HepG2 (cell line): ENCODE measurements around the gene PTPRD. TPM values are rescaled to one million over a fixed set of nuclear protein-coding genes. Genes with fewer than 3 reads are reported as not detected.

Source experiments
- ATAC-seq: fragments of 200-7000 bp; cut with Tn5 transposase; 3 replicates; pipeline ENCODE4 v1.9.1; 2020; ENCODE audit warnings: mild to moderate bottlenecking, moderate library complexity
- BruUV-seq: library from RNA; stranded (reverse); fragments of 400-500 nt; replicated peaks from 2 replicates; lab custom pipeline; 2021; lab: Mats Ljungman, UMichigan
- CTCF ChIA-PET: fragments of 300-600 bp; formaldehyde crosslinking; extraction: SDS; loops from one replicate; lab custom pipeline; 2021; ENCODE audit warnings: low total read pairs, inconsistent platforms, low intra/inter-chr PET ratio; lab: Yijun Ruan, JAX
- POLR2A ChIA-PET: fragments of 350-600 bp; sonication (Branson Sonifier 250); formaldehyde crosslinking; loops from one replicate; lab custom pipeline; 2020; ENCODE audit warnings: antibody characterized with exemption, inconsistent platforms; lab: Yijun Ruan, JAX
- DNase-seq: peaks from one replicate; pipeline ENCODE4 v3.0.0-alpha.2; 2015; ENCODE audit warnings: low spot score
- FAIRE-seq: peaks from 3 replicates; lab custom pipeline; 2011; peaks lifted over from hg19 to GRCh38; lab: Jason Lieb, UNC
- H2AFZ ChIP-seq: one replicate; pipeline ENCODE4 v1.6.1; 2011; ENCODE audit warnings: low read length, inconsistent platforms
- H3K27ac ChIP-seq: fragments of 300-600 bp; 3 replicates; pipeline ENCODE4 v1.8.0; 2011; ENCODE audit warnings: mixed run types, mild to moderate bottlenecking, mixed read lengths, low read length, inconsistent platforms; ENCODE audit not compliant: insufficient read depth; ENCODE audit errors: extremely low read length
- H3K27me3 ChIP-seq, 2 experiments: fragments of 200-600 bp in 1 of 2; 2 replicates in 1 of 2; 3 replicates in 1 of 2; pipeline versions ENCODE4 v1.6.0 to v1.8.0; 2011; ENCODE audit warnings: low read length in 2 of 2, mild to moderate bottlenecking in 2 of 2, moderate library complexity in 2 of 2, inconsistent platforms in 1 of 2; ENCODE audit not compliant: insufficient read depth in 2 of 2, control insufficient read depth in 1 of 2
- H3K36me3 ChIP-seq, 2 experiments: fragments of 200-600 bp in 1 of 2; replicated peaks in 1 of 2; 2 replicates in 1 of 2; 3 replicates in 1 of 2; pipeline versions ENCODE4 v1.5.1 to v1.8.0; 2011; ENCODE audit warnings: low read length in 2 of 2, inconsistent platforms in 1 of 2; ENCODE audit not compliant: insufficient read depth in 2 of 2, control insufficient read depth in 1 of 2
- H3K4me1 ChIP-seq: 2 replicates; pipeline ENCODE4 v1.5.1; 2012; ENCODE audit warnings: low read length, inconsistent platforms; ENCODE audit not compliant: insufficient read depth
- H3K4me2 ChIP-seq: 2 replicates; pipeline ENCODE4 v1.6.0; 2011; ENCODE audit warnings: low read depth, low read length, inconsistent platforms
- H3K4me3 ChIP-seq, 3 experiments: fragments of 200-600 bp in 1 of 3; sonication (generic), shearing (Covaris generic) in 1 of 3; replicated peaks in 1 of 3; 2 replicates each; pipeline ENCODE4 v1.5.1; 2011 to 2016; ENCODE audit warnings: low read length in 3 of 3, inconsistent platforms in 2 of 3, low read depth in 2 of 3, mild to moderate bottlenecking in 2 of 3, control low read depth in 1 of 3, mixed read lengths in 1 of 3; ENCODE audit not compliant: insufficient read depth in 1 of 3
- H3K79me2 ChIP-seq: one replicate; pipeline ENCODE4 v1.6.1; 2011; ENCODE audit warnings: low read length, inconsistent platforms; ENCODE audit not compliant: insufficient read depth
- H3K9ac ChIP-seq: 2 replicates; pipeline ENCODE4 v1.6.0; 2011; ENCODE audit warnings: mild to moderate bottlenecking, low read depth, low read length, inconsistent platforms; ENCODE audit not compliant: insufficient read depth
- H3K9me3 ChIP-seq: 2 replicates; pipeline ENCODE4 v1.5.1; 2012; ENCODE audit warnings: mild to moderate bottlenecking, low read length
- H4K20me1 ChIP-seq: 2 replicates; pipeline ENCODE4 v1.6.0; 2011; ENCODE audit warnings: inconsistent platforms, mild to moderate bottlenecking, low read length, moderate library complexity; ENCODE audit not compliant: insufficient read depth
- NR2F2 ChIP-seq: IDR thresholded peaks from 2 replicates; pipeline ENCODE4 v1.6.1; 2012; ENCODE audit warnings: low read depth, inconsistent platforms, borderline replicate concordance
- ZNF234 ChIP-seq: sonication (generic); formaldehyde crosslinking; conservative IDR thresholded peaks from 2 replicates; pipeline ENCODE4 v1.5.1; 2020; ENCODE audit warnings: mild to moderate bottlenecking, missing genetic modification reagents
- ZNF598 ChIP-seq: sonication (generic); formaldehyde crosslinking; IDR thresholded peaks from 2 replicates; pipeline ENCODE4 v1.5.1; 2020; ENCODE audit warnings: mild to moderate bottlenecking, missing genetic modification reagents, borderline replicate concordance
- in situ Hi-C: cut with HindIII; loops from 2 replicates; pipeline ENCODE4 v1.10.0; 2017; ENCODE audit warnings: low pct_unique_long_range_greater_than_20kb; ENCODE audit not compliant: extremely low pct_ligation_motif_present
- intact Hi-C: fragments of 100-400 bp; cut with micrococcal nuclease; formaldehyde crosslinking; loops from one replicate; pipeline ENCODE4 v1.10.0; 2022; ENCODE audit not compliant: unreplicated experiment
- polyA plus RNA-seq, 8 experiments: library from polyadenylated mRNA; depleted of rRNA in 3 of 8; stranded (reverse) in 7 of 8; unstranded in 1 of 8; fragments of >200 nt; fragmentation: Illumina TruSeq in 4 of 8; extraction: Trizol in 4 of 8; gene quantifications; 2 replicates each; pipeline versions ENCODE4 v1.2.1 to v1.2.3, GENCODE V29; 2011 to 2016; ENCODE audit warnings: low read depth in 4 of 8, missing spikeins in 1 of 8, mixed read lengths in 1 of 8; ENCODE audit not compliant: insufficient read depth in 1 of 8
- total RNA-seq, 5 experiments: library from RNA; depleted of rRNA; stranded (reverse); fragments of >200 nt; fragmentation: Illumina TruSeq; extraction: Trizol; gene quantifications; 2 replicates each; pipeline ENCODE4 v1.2.3, GENCODE V29; 2016; ENCODE audit warnings: low read depth in 1 of 5
- TF ChIP-seq, protein P1 (sequence below): fragments of 450-650 bp; IDR thresholded peaks from 2 replicates; pipeline ENCODE4 v1.6.1; 2016
- TF ChIP-seq, protein P2 (sequence below): sonication (generic); formaldehyde crosslinking; conservative IDR thresholded peaks from 2 replicates; pipeline ENCODE4 v1.8.1; 2023; ENCODE audit warnings: missing genetic modification reagents
- TF ChIP-seq, protein P3 (sequence below): sonication (generic); formaldehyde crosslinking; IDR thresholded peaks from 2 replicates; pipeline ENCODE4 v1.5.1; 2020; ENCODE audit warnings: mild to moderate bottlenecking, missing genetic modification reagents, moderate library complexity
- TF ChIP-seq, protein P4 (sequence below): sonication (generic); formaldehyde crosslinking; IDR thresholded peaks from 2 replicates; pipeline ENCODE4 v1.8.1; 2023; ENCODE audit warnings: mild to moderate bottlenecking, missing genetic modification reagents, borderline replicate concordance
- TF ChIP-seq, protein P5 (sequence below): sonication (generic); formaldehyde crosslinking; IDR thresholded peaks from 2 replicates; pipeline ENCODE4 v1.5.1; 2020; ENCODE audit warnings: mild to moderate bottlenecking, moderate library complexity, missing genetic modification reagents

Gene PTPRD
- total and polyA plus RNA-seq, 2 of the 13 experiments (the other 11 are each of a cell fraction or from before 2014, with no cell fraction given) = 0.05 TPM; not detected in 1

DNA sequence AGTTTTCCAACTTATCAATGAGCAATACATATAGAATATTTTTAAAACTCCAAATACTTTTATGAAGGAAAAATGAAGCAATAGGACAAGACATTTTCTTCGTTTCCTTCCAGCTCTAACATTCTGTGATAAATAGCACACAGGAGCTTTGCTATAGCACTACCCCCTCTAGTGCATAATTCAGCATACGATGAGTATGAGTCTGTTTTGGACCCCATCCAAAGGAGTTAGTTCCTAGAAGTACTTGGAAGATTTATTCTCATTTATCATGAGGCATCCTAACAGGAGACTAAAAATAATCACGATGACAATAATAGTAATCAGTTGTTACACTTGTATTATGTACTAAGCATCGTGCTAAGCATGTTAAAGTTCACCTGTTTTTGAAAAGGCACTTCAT is 1751.9 kb downstream of the PTPRD start (continued):
- TF ChIP-seq, protein P1, sequence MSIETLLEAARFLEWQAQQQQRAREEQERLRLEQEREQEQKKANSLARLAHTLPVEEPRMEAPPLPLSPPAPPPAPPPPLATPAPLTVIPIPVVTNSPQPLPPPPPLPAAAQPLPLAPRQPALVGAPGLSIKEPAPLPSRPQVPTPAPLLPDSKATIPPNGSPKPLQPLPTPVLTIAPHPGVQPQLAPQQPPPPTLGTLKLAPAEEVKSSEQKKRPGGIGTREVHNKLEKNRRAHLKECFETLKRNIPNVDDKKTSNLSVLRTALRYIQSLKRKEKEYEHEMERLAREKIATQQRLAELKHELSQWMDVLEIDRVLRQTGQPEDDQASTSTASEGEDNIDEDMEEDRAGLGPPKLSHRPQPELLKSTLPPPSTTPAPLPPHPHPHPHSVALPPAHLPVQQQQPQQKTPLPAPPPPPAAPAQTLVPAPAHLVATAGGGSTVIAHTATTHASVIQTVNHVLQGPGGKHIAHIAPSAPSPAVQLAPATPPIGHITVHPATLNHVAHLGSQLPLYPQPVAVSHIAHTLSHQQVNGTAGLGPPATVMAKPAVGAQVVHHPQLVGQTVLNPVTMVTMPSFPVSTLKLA = no peak
- TF ChIP-seq, protein P2, sequence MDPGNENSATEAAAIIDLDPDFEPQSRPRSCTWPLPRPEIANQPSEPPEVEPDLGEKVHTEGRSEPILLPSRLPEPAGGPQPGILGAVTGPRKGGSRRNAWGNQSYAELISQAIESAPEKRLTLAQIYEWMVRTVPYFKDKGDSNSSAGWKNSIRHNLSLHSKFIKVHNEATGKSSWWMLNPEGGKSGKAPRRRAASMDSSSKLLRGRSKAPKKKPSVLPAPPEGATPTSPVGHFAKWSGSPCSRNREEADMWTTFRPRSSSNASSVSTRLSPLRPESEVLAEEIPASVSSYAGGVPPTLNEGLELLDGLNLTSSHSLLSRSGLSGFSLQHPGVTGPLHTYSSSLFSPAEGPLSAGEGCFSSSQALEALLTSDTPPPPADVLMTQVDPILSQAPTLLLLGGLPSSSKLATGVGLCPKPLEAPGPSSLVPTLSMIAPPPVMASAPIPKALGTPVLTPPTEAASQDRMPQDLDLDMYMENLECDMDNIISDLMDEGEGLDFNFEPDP (CRISPR knock-in tag) = no peak
- no peak for TF ChIP-seq ZNF598

DNA sequence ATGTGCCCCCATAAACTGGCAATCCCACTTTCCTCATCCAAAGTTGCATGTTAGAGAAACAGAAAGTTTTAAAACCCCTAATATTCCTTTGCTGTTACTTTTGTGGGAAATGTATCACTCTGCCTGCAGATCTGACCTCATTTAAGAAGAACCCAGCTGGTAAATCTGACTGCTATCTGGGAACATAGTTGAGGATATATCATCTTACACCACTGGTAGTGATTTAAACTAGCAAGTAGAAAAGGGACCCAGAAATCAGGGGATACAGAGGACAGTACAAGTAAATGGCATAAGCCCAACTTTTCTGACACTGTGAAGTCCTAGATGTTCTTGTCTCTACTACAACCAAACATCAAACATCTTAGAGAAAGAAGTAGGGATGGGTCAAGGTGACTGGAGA is 1752.7 kb downstream of the PTPRD start:
- ChIA-PET CTCF (no interaction called here), POLR2A (no interaction called here)
- Histone ChIP-seq H3K4me1 (peaks cover 5% of the 10 kb centered on the region; the same call in 1 of the 2 replicates), H3K36me3 (no peaks in the 10 kb centered on the region), H3K9me3 (no peaks in the 10 kb centered on the region), H3K4me3 (no peak overlapping the region), H2AFZ (no peak overlapping the region), H4K20me1 (no peaks in the 10 kb centered on the region), H3K79me2 (no peaks in the 10 kb centered on the region), H3K27me3 (peaks cover 1 to 22% of the 10 kb centered on the region in 2 experiments; a peak in 4 of 5 replicates), H3K9ac (no peak overlapping the region), H3K4me2 (no peak overlapping the region), H3K27ac (no peak overlapping the region)
- FAIRE-seq (no peak), DNase-seq (no peak), ATAC-seq (no peak)
- no TSS peak for BruUV-seq
- TF ChIP-seq, protein P3, sequence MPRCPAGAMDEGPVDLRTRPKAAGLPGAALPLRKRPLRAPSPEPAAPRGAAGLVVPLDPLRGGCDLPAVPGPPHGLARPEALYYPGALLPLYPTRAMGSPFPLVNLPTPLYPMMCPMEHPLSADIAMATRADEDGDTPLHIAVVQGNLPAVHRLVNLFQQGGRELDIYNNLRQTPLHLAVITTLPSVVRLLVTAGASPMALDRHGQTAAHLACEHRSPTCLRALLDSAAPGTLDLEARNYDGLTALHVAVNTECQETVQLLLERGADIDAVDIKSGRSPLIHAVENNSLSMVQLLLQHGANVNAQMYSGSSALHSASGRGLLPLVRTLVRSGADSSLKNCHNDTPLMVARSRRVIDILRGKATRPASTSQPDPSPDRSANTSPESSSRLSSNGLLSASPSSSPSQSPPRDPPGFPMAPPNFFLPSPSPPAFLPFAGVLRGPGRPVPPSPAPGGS = no peak
- TF ChIP-seq, protein P4, sequence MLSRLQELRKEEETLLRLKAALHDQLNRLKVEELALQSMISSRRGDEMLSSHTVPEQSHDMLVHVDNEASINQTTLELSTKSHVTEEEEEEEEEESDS (CRISPR knock-in tag) = no peak
- TF ChIP-seq NR2F2 = no peak
- TF ChIP-seq ZNF234 (CRISPR knock-in tag) = no peak
- TF ChIP-seq ZNF598 = no peak
- TF ChIP-seq, protein P5, sequence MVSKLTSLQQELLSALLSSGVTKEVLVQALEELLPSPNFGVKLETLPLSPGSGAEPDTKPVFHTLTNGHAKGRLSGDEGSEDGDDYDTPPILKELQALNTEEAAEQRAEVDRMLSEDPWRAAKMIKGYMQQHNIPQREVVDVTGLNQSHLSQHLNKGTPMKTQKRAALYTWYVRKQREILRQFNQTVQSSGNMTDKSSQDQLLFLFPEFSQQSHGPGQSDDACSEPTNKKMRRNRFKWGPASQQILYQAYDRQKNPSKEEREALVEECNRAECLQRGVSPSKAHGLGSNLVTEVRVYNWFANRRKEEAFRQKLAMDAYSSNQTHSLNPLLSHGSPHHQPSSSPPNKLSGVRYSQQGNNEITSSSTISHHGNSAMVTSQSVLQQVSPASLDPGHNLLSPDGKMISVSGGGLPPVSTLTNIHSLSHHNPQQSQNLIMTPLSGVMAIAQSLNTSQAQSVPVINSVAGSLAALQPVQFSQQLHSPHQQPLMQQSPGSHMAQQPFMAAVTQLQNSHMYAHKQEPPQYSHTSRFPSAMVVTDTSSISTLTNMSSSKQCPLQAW (CRISPR knock-in tag) = no peak
- in situ Hi-C loops (no loop called here), intact Hi-C loops (no loop called here)
